Measurements from ENCODE around the gene C8G. TPM values are rescaled to one million over a fixed set of nuclear protein-coding genes. Genes with fewer than 3 reads are reported as not detected.

The C8G gene
- total and polyA plus RNA-seq, 2 of the 8 experiments (the other 6 are each of a cell fraction or from before 2014, with no cell fraction given) = 0.62 to 0.80 TPM

GRCh38 chr9:136915632-136916329 is 29.3 kb upstream of the C8G start:
- CTCF ChIA-PET (ENCODE audit: partially characterized antibody) = no interaction called here

More at GRCh38 chr9:136915632-136916329, 29.3 kb upstream of the C8G start:
- 88% methylated on average over 19 of the region's 21 CpGs; no CpG with 5 or more reads in 1 of the 2 experiments for WGBS, 2 experiments (ENCODE audit: extremely low coverage in 1 of 2, insufficient coverage in 1 of 2, insufficient read length in 1 of 2, insufficient replicate concordance in 2 of 2, low coverage in 1 of 2, low lambda C conversion rate in 2 of 2, missing lambda C conversion rate in 1 of 2)
- Histone ChIP-seq H3K9me3 (ENCODE audit: insufficient read depth in 2 of 2, low read depth in 1 of 2, low read length in 1 of 2) (no peaks in the 10 kb centered on the region), H3K9ac (replicated peaks in 1 of 4; ENCODE audit: extremely low read depth in 1 of 4, low read depth in 3 of 4, low read length in 3 of 4) (no peak overlapping the region), H4K20me1 (replicated peaks in 1 of 2; ENCODE audit: control insufficient read depth in 1 of 2, insufficient read depth in 2 of 2, low read length in 2 of 2) (peaks cover 4 to 13% of the 10 kb centered on the region in 2 experiments), H3K4me3 (ENCODE audit: extremely low read depth in 1 of 4, insufficient read depth in 2 of 4, low read depth in 3 of 4, low read length in 4 of 4) (no peak overlapping the region), H3K27me3 (replicated peaks in 1 of 4; ENCODE audit: control insufficient read depth in 3 of 4, extremely low read depth in 1 of 4, insufficient read depth in 3 of 4, low read length in 3 of 4) (no peaks in the 10 kb centered on the region), H3K4ac (replicated peaks; ENCODE audit: insufficient read length, low read depth, low read length) (no peak overlapping the region), H3K23ac (ENCODE audit: insufficient read length) (no peak overlapping the region), H2BK12ac (ENCODE audit: low read depth, low read length) (no peak overlapping the region), H2BK20ac (ENCODE audit: low read length) (no peak overlapping the region), H3K4me2 (ENCODE audit: insufficient read depth in 1 of 2, low read depth in 2 of 2, low read length in 2 of 2) (no peak overlapping the region), H4K8ac (ENCODE audit: extremely low read depth, insufficient read depth, low read length) (peak overlapping the region; percentile 65; the same call in 1 of the 2 replicates), H3K23me2 (ENCODE audit: low read depth, low read length) (no peaks in the 10 kb centered on the region), H4K5ac (ENCODE audit: insufficient read length, low read depth, low read length) (no peak overlapping the region), H2BK5ac (ENCODE audit: low read depth, low read length) (no peak overlapping the region; the same call in 1 of the 2 replicates), H3K79me2 (ENCODE audit: control insufficient read depth in 1 of 2, insufficient read depth in 2 of 2, low read length in 2 of 2) (no peaks in the 10 kb centered on the region), H3K36me3 (ENCODE audit: control insufficient read depth in 2 of 4, insufficient read depth in 4 of 4, low read length in 3 of 4) (peaks cover 17 to 43% (median 30%) of the 10 kb centered on the region in 4 experiments), H2AK5ac (ENCODE audit: low read depth, low read length) (no peak overlapping the region), H3K14ac (ENCODE audit: insufficient read length) (no peak overlapping the region), H3K56ac (replicated peaks; ENCODE audit: insufficient read length, low read depth, low read length) (no peak overlapping the region), H3K18ac (ENCODE audit: extremely low read depth, low read length) (no peak overlapping the region), H2BK120ac (replicated peaks; ENCODE audit: low read depth, low read length) (no peak overlapping the region), H3K27ac (ENCODE audit: low read depth, low read length) (no peak overlapping the region), H3K4me1 (replicated peaks in 1 of 4; ENCODE audit: control insufficient read depth in 3 of 4, insufficient read depth in 4 of 4, low read length in 3 of 4) (no peaks in the 10 kb centered on the region), H4K91ac (replicated peaks; ENCODE audit: insufficient read length, low read length) (no peak overlapping the region), H3K79me1 (ENCODE audit: low read depth, low read length) (peaks cover 2% of the 10 kb centered on the region; the same call in 1 of the 2 replicates), H2BK15ac (ENCODE audit: low read length) (no peak overlapping the region), H2AFZ (ENCODE audit: low read length) (no peak overlapping the region)
- FAIRE-seq (no peak), DNase-seq (ENCODE audit: low read depth in 1 of 2, low spot score in 2 of 2) (no peak)
- POLR2A ChIA-PET (ENCODE audit: partially characterized antibody) = no interaction called here
- TF ChIP-seq TEAD4 (IDR thresholded peaks at IDR 0.05; ENCODE audit: low read depth, low read length) (no peak), RAD21 (IDR thresholded peaks at IDR 0.05 in 1 of 2, conservative IDR thresholded peaks at IDR 0.05 in 1 of 2; ENCODE audit: low read depth in 2 of 2, low read length in 2 of 2) (no peak), SP1 (IDR thresholded peaks at IDR 0.05; ENCODE audit: low read depth, low read length) (no peak), PHF8 (conservative IDR thresholded peaks at IDR 0.05; ENCODE audit: low read depth, low read length) (no peak), RBBP5 (IDR thresholded peaks at IDR 0.05; ENCODE audit: borderline replicate concordance, low read depth, low read length) (no peak)
